A172 (cell line): ENCODE results near the gene CERS6. TPM values are rescaled to one million over a fixed set of nuclear protein-coding genes. Genes with fewer than 3 reads are reported as not detected.
A peak's percentile ranks its signal among the peaks of the same experiment; 100 is the strongest.

Experiments
- DNase-seq: peaks from one replicate; pipeline ENCODE4 v3.0.0-alpha.2; 2015; ENCODE audit warnings: low spot score
- total RNA-seq: library from RNA; depleted of rRNA; stranded (reverse); fragments of >200 nt; shearing (Covaris generic); gene quantifications from 2 replicates; pipeline ENCODE4 v1.2.3, GENCODE V29; 2014

Gene CERS6
- total RNA-seq, 1 experiment from 2014 or later: 25.4 TPM

DNA sequence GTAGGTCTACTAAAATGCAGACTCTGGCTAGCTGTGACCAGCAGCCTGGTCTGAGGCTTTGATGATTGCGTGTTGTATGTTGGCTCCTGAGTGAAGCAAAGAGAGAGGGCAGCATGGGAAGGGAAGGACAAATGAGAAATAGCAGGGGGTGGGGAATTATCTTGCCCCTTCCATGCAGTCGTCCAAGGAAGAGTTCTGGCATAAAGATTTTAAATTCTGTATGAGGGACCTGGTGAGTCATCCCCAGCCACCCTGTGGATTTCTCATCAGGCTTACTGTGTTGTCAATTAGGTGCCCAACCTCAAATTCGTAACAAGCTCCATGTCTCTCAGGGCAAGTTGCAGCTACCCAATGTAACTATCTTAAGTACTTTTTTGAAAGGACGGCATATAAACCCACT is 274.3 kb downstream of the CERS6 start:
- peak; percentile 6 for DNase-seq

DNA sequence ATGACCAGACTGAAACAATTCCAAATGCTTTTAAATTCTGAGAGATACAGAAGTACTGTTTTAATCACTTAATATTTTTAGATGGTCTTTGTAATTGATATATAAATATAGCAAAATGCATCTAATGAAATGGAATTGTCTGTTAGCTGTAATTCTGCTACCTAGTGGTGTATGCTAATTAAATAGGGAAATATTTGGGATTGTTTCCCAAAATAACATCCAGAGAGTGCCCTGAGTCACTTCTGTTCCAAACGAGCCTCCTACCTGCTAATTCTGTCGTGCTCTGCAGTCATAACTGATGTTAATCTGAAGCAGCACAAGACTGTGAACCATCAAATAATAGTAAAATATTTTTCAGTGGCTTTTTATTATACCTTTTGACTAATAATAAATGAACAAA is 274.9 kb downstream of the CERS6 start:
- no peak for DNase-seq

DNA sequence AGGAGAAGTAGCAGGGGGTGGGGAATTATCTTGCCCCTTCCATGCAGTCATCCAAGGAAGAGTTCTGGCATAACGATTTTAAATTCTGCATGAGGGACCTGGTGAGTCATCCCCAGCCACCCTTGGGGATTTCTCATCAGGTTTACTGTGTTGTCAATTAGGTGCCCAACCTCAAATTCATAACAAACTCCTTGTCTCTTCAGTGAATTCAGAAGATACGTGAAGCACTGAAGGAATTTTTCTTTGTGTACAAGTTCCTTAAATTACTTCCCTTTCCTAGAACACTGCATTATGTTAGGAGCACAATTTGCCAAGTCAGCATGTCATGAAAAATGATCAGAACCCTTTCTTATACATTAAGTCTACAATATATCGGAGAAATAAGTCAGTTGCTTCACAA is 275.5 kb downstream of the CERS6 start:
- DNase-seq: peak; percentile 29

DNA sequence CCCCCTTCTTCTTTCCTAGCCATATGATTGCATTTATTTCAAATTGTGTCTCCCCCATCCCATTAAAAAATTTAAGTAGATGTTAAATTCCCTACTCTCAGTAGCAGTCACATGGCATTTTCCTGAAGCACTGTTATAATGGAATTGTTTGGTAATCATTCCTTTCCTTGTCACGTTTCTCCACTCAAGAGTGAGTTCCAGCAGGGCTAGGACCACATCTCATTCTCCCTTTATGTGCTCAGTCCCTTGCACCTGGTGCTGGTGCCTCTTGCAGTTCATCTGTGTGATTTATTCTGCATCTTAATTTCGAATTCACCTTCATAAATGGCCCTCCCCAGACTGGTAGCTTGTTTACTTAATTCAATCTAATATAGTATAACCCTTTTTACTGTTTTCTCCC is 276.0 kb downstream of the CERS6 start:
- no peak for DNase-seq

DNA sequence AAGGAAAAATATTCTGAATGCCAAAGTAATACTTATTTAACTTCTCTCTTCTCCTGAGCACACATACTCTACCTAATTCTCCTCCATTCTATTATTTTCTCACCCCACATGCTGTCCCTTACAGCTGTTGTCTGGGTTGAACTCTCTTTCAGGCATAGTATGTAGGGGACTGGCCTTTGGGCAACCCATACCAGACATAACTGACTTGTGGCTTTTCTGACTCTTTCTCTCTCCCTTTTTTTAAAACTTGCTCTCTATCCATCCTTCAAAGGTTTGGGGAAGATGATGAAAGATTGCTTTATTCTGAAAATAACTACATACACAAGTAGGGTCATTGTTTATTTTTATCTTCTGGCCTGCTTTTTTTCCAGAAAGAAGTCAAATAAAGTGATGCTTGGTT is 276.4 kb downstream of the CERS6 start:
- DNase-seq: no peak

DNA sequence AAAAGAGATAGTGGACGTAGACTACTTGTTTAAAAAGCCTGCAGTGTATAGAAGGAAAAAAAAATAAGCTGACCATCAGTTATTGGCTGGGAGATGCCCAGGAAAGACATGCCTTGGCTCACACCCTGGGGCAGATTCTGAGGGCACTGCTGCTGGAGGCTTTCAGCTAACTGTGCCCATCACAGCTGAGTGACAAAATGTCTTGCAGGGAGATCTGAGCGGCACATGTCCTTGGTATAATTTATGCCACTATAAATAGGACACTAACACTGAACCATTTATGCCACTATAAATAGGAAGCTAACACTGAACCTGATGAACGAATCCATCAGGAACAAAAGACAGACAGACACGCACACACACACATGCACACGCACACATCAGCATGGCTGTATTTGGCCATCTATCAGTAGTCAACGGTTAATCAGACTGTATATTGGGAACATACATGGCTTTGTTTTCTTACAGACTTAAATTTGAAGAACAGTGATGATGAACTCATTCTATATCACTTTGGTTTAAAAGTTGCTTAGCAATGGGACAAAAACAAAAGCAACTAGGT is 278.2 kb downstream of the CERS6 start:
- no peak for DNase-seq

DNA sequence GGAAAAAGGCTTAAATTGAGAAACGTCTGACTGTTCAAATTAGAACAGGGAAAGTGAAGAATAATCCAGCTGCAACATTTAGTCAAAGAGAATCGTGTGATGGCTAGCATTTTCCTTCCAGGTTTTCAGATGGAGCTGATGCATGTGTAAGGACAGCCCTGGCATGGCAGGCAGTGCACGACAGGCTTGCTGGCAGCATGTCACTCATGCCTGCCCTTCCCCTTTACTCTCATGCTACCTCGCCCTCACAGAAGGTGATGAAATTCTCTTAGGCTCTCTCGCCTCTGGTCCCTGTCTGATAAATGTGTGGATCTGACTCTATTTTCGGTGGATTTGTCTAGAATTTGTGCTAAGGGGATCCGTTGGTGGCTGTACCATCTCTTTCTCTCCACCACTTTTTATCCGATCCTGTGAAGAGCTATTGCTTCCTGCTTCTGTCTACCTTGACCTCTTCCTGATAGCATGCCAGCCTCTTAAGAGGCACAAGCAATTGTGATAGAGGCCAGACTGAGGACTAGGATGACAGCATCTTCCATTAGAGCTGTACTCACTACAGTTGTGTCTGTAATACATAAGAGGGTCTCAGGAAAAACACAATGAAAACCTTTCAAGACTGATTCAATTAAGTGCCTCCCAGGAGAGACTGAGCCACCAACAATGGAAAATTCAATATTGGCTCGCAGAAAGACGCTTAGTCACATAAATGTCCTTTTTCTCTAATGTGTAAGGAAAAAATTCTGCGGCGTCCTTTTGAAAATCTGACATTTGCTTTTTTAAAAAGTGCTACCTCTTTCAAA is 280.8 kb downstream of the CERS6 start:
- DNase-seq: no peak

DNA sequence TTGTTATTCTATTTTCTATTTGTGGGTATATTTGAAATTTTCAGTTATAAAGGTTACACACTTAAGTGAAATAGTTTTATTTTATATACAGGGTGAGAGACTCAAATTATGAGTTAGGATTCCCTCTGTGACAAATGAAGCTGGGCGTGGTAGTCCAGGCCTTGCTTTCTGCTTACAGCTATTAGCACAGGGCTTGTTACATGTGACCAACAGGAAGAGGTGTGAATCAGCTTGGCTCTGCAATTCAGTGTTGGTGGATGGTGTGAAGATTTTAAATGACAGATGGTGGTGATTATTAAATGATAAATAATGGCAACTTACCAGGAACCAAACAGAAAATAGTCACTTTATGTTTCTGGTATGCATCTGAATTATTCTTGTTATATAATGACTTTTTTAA is 282.0 kb downstream of the CERS6 start:
- DNase-seq: peak; percentile 18

DNA sequence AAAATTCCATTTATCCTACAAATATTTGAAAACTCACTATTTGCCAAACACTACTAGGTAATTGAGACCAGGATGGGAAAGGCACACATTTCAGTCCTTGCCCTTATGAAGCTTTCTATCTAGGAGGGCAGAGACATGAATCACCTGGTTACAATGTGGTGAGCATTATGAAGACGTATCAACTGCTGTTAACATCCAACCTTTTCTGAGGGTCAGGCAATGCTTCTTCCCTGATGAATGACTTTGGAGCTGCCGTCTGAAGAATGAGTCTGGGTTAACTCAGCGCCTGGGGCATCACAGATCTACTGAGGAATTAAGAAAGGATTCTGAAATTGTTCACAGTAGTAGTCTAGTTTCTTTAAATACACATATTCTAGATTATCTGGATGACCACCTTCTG is 284.3 kb downstream of the CERS6 start:
- DNase-seq: no peak

DNA sequence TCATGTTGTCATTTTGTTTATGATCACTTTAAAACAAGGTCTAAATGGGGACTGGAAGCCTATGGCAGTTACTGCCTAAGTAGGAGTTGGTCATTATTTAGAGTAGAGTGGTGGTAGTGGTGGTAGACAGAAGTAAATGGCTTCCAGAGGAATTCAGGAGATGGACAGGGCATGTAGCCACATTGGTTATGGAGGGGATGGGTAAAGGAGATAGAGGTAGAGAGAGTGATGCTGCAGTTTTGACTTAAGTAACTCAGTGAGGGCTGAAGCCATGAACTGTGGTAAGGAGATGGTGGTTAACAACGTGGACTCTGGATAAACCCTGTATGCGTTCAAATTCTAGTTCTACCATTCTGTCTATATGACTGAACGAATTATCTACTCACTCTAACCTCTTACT is 284.7 kb downstream of the CERS6 start:
- no peak for DNase-seq

DNA sequence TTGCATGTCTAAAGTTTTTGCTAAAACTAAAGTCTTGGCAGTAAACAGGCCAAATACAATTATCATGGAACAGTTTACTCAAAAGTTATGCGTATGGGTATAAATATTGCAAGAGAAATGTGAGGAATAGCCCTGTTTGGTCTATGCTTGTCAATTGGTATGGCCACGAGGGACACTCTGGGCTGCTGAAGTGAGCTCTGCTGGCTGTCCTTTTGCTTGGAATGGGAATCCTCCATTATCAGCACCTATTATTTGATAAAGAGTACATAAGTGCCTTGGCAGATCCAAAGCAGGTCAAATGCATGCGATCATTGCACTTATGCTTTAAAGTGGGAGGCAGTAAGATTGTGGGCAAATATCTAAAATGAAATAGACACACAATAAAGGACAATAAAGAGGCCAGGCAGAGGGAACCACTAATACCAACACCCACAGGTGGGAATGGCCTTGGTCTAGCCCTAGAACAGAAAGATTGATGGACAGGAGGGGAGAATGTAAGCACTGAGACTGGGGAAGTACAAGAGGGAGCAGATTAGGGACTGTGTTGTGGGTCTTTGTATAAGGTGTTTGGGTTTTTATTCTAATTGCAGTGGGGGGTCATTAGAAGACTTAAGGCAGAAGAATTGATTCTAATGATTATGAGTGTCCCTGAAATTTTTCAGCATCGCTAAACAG is 286.3 kb downstream of the CERS6 start:
- no peak for DNase-seq

DNA sequence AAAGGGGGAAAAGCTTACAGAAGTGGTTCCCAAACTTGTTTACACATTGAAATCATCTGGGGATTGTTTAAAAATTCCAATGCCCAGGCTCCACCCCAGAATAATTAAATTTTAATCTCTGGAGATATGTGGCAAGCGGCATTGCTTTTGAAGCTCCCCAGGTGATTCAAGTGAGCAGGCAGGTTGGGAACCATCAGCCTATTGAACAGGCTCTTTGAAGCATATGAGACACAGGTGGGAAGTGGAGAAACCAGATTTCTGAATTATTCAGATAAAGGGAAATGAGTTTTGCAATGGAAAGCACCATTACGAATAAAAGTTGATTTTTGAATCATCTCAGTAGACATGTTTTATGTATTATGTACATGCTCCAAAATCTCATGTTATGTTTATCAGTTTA is 288.8 kb downstream of the CERS6 start:
- DNase-seq: no peak

DNA sequence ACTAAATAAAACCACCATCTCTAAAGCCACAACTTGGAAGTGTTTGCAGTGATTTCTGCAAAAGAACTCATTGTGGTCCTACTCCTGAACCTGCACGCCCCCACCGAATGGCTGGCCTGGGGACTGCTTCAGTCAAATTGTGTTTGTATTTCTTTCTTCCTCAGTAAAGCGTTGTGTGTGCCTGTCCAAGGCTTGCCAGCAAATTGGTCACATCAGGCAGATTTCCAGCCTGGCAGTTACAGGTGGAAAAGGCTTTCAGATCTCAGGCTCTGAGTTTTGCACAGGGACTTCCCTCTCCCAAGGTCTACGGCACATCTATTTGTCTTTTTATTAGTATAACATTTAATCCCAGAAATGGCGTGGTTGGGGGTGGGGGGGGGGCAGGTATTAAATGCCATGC is 292.4 kb downstream of the CERS6 start:
- no peak for DNase-seq

DNA sequence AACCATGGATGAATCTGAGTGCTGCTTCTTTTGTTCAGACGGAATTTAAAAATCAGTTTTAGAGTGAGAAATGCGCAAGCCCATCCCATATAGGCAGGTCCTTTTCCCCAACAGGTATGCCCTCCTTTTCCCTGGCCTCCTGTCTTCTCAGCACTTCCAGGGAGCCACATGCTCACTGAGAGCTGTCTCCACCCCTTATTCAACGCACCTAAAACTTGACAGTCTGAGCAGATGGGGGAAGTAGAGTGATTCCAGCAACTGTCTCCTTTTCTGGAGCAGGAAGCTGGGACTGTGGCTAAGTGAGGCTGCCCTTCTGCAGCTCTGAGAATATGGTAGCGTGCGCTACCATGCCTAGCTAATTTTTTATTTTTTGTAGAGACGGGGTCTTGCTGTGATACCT is 293.2 kb downstream of the CERS6 start:
- DNase-seq: no peak

DNA sequence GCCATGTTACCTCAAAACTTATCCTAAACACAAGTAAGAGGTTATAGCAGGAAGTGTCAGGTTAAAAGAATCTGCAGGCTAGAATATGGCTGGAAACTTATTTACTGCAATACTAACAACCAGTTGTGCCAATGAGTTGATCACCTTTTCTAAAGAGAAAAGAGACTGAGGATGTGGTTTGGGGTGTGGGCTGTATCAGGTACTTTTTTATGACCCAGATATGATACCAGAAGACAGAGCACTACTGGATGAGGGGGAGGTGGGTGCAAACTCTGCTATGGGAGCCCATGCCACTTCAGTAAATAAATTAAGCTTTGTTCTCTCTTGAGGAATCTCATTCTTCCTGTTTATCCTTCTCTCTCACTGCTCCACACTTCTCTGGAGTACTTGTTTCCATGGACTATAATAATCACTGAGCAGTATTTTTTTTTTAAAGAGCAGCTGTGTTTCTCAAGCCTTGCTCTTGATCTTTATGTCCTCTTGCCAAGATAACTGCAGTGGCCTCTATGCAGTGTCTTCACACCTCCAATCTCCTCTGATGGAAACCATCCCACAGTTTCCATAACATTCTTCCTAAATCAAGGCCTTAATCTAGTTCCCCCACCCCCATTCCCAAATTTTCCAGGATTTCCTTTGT is 295.1 kb downstream of the CERS6 start:
- no peak for DNase-seq

DNA sequence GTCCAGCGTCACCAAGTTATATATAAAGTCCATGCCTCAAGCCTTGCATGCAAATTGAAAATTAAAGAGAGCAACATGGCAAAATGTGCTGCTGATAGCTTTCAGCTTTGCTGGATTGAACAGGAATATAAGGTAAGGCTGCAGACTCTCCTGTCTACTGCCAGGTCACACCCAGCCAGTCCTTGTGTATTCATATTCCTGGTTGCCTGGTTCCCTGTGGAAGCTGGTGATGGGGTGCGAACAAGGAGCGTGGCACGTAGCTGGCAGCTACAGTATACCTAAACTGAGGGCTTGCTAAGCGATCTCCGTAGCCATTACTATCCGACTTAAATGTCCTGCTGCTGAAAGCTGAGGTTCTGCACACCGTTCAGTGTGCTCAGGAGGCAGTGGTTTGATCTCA is 296.3 kb downstream of the CERS6 start:
- no peak for DNase-seq

DNA sequence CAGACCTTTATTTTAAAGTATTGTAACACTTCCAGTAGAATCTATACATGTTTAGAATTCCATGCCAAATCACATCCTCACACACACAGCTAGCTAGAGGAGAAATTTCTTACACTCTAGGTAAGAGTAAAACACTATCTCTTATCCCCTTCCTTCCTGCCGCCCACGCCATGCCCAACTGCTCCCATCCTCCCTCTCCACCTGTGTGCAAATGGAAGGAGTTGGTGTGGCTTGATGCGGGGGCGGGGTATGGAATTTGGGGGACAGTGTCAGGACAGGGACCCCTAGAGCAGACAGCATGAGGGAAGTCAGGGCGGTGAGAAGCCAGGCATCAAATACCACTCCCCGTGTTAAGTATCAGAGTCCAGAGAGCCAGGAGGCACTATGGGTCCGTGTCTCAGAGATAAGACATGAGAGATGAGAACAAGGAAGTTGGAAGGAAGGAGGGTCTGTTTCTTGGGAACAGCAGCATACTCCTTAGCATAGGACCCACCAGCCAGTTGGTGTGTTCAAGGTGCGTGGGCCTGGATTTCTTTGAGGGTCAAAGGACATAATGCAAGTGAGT is 297.8 kb downstream of the CERS6 start:
- DNase-seq: no peak

DNA sequence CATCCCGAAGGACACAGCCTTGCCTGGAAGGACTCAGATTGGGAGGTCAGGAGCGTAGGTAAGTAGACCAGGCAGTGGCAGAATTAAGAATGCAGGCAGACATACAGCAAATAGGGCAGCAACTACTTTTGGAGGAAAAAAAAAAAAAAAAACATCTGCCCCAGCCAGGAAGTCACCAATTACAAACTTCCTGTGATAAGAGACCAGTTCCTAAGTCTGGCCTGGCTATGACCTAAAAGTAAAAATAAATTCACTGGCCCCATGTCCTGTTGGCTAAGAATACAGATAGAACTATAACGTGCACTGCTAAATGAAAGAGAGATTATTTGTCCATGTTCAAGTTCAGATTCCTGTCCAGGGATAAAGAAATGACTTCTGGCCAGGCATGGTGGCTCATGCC is 301.2 kb downstream of the CERS6 start:
- DNase-seq: no peak

DNA sequence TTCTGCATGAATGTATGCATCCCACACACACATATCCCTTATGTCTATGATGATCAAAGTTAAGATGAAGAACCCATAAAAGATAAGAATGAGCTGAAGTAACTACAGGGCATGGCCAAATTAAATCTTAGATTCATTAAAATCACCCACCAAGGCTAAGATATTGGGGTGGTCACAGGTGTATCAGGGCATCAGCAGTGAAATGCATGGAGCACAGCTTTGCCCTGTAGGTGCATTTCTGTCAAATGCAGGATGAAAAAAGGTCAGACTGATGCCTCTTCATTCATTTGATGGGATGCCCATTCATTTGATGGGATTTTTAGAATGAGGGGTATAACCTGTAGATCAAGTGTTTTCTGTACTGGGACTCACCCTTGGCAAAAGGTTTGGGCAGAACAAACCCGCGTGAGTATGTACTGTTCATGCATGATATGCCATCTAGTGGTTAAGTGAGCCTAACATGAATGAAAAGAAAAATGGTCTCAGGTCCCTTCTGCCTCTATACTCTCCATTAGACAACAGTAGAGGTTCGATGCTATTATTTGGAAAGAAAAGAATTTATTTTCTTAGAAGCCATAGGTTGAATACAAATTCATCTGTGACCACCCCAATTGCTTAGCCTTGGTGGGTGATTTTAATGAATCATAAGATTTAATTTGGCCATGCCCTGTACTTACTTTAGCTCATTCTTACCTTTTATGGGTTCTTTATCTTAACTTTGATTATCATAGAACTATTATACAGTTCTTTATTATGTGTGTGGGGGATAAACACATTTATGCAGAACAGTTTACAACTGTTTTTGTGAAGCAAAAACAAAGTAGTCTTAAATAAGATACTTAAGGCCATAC is 303.1 kb downstream of the CERS6 start:
- peak; percentile 42 for DNase-seq

DNA sequence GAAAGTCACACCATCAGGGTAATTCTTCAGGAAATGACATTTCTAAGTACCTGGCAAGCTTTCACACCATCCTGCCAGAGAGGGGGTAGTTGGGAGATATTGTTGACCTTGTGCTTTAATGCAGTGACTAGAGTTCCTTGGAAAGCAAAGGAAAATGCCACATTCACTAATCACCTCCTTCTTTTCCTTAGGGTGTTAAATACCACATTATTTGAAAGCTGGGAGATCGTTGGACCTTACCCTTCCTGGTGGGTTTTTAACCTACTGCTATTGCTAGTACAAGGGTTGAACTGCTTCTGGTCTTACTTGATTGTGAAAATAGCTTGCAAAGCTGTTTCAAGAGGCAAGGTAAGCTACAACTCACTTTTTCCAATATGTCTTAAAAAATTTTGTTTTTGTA is 309.3 kb downstream of the CERS6 start:
- no peak for DNase-seq

DNA sequence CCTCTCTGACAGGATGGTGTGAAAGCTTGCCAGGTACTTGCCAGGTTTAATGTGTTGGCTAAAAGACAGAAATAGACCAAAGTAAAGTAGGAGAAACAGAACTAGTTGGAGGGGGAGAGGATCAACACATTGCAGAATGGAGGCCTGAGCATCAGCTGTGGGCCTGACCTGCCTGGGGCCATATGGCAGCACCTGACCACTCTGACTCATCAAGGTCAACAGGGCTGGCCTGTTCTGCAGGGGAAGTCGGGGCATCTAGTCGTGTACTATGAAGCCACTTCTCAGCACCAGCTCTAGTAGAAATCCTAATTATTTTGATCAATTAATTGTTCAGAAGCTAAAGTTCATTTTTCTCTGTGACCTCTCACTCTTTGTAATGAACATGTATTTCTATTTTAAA is 310.5 kb downstream of the CERS6 start:
- DNase-seq: no peak

DNA sequence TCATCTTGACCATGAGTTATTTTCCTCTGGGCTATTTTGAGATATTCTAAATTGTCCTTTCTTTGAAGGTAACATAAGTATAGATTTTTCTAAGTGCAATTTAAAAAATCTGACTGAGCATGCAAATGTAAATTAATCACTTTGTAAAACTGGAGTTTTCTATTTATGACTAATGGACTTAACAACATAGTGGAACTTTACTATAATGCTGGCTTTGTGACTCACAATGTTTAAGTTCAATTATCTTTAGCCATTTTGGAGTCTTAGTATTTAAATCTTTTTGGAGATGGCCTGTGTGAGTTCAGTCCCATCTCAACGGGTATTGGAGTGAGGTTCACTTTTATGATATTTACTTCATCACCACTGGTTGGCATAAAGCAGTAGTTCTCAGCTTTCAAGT is 311.2 kb downstream of the CERS6 start:
- DNase-seq: no peak
